ENCODE data around the gene COQ5.

- no peak for TF ChIP-seq CTCF (conservative IDR thresholded peaks at IDR 0.05 in 1 of 2, IDR thresholded peaks at IDR 0.05 in 1 of 2; ENCODE audit: low read depth in 1 of 2, low read length in 2 of 2)
- TF ChIP-seq EZH2 (IDR thresholded peaks at IDR 0.05; ENCODE audit: low read length, missing control alignments), result no peak
Measured at GRCh38 chr12:120455302-120455701, 73.7 kb downstream of the COQ5 start.
